Ascending aorta (tissue), 2 donors: ENCODE data around the gene SGO1. TPM values are rescaled to one million over a fixed set of nuclear protein-coding genes. Genes with fewer than 3 reads are reported as not detected.

ENCODE experiments used
- DNase-seq, 2 donors: peaks; one replicate each; pipeline ENCODE4 v3.0.0-alpha.2; 2019; ENCODE audit warnings: low spot score in 2 of 2
- H3K27ac ChIP-seq, 2 donors: fragments of 200-600 bp; sonication (generic); one replicate each; pipeline ENCODE4 v1.5.1; 2016 to 2017; ENCODE audit warnings: mild to moderate bottlenecking in 1 of 2
- H3K27me3 ChIP-seq: fragments of 200-600 bp; sonication (generic); one replicate; pipeline ENCODE4 v1.5.1; 2017
- H3K36me3 ChIP-seq, 2 donors: fragments of 200-600 bp; sonication (generic); one replicate each; pipeline ENCODE4 v1.5.1; 2016
- H3K4me1 ChIP-seq, 2 donors: fragments of 200-600 bp; sonication (generic); one replicate each; pipeline ENCODE4 v1.5.1; 2016 to 2017; ENCODE audit warnings: mild to moderate bottlenecking in 1 of 2
- H3K4me3 ChIP-seq, 2 donors: fragments of 200-600 bp; sonication (generic); one replicate each; pipeline ENCODE4 v1.5.1; 2016 to 2017; ENCODE audit warnings: mild to moderate bottlenecking in 1 of 2
- H3K9me3 ChIP-seq, 2 donors: fragments of 200-600 bp; sonication (generic); one replicate each; pipeline ENCODE4 v1.5.1; 2016
- intact Hi-C: fragments of 100-400 bp; cut with DNase I; formaldehyde crosslinking; loops from one replicate; pipeline ENCODE4 v1.15.1; 2023
- total RNA-seq: library from RNA; depleted of rRNA; stranded (reverse); fragments of >200 nt; gene quantifications from one replicate; pipeline ENCODE4 v1.1.0, GENCODE V29; 2016
- TF ChIP-seq, protein P1 (sequence below), 3 experiments: fragments of 200-600 bp in 2 of 3; fragments of 450-650 bp in 1 of 3; sonication (generic) in 2 of 3; IDR thresholded peaks; one replicate each; pipeline ENCODE4 v1.5.1; 2016 to 2019; ENCODE audit warnings: antibody characterized with exemption in 3 of 3, mild to moderate bottlenecking in 1 of 3, moderate library complexity in 1 of 3

The SGO1 gene
- total RNA-seq, 1 donor from 2014 or later, result not detected

GRCh38 chr3:20154078-20154477 lies 31.9 kb downstream of the SGO1 start:
- no peaks in the 10 kb centered on the region for H3K27me3 ChIP-seq
- TF ChIP-seq, protein P1, sequence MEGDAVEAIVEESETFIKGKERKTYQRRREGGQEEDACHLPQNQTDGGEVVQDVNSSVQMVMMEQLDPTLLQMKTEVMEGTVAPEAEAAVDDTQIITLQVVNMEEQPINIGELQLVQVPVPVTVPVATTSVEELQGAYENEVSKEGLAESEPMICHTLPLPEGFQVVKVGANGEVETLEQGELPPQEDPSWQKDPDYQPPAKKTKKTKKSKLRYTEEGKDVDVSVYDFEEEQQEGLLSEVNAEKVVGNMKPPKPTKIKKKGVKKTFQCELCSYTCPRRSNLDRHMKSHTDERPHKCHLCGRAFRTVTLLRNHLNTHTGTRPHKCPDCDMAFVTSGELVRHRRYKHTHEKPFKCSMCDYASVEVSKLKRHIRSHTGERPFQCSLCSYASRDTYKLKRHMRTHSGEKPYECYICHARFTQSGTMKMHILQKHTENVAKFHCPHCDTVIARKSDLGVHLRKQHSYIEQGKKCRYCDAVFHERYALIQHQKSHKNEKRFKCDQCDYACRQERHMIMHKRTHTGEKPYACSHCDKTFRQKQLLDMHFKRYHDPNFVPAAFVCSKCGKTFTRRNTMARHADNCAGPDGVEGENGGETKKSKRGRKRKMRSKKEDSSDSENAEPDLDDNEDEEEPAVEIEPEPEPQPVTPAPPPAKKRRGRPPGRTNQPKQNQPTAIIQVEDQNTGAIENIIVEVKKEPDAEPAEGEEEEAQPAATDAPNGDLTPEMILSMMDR (IDR thresholded peaks at IDR 0.05), result no peak
- peaks cover 7 to 17% of the 10 kb centered on the region in 2 donors for H3K36me3 ChIP-seq
- no peak overlapping the region for H3K4me3 ChIP-seq
- DNase-seq, result no peak
- H3K9me3 ChIP-seq, result no peaks in the 10 kb centered on the region
- intact Hi-C loops, result no loop called here
- no peaks in the 10 kb centered on the region for H3K4me1 ChIP-seq
- H3K27ac ChIP-seq, result no peak overlapping the region

GRCh38 chr3:20148466-20148865 lies 37.5 kb downstream of the SGO1 start:
- Histone ChIP-seq H3K27ac (no peak overlapping the region), H3K27me3 (no peaks in the 10 kb centered on the region), H3K4me3 (no peak overlapping the region), H3K4me1 (no peaks in the 10 kb centered on the region), H3K9me3 (no peaks in the 10 kb centered on the region), H3K36me3 (peaks cover 15 to 38% of the 10 kb centered on the region in 2 donors)
- TF ChIP-seq, protein P1 (IDR thresholded peaks at IDR 0.05), result no peak
- DNase-seq, result no peak
- intact Hi-C loops, result no loop called here

DNA sequence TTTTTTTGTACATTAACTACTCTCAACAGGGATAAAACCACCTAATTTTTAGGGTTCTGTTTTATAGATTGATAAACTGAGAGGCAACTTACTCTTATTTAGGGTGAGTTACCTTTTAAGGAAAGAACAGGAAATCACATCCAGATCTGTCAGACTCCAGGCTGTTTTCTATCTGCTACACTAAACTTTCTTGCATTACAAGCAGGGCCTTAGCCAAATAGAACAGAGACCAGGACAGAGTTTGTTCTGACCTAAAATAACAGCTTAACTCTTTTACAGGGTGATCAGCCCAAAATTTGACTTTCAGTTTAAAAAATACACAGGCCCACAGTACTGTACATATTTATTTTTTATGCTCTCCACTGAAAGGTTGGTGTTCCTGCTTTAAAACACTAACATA lies 38.6 kb downstream of the SGO1 start:
- no peak for DNase-seq
- TF ChIP-seq, protein P1 (IDR thresholded peaks at IDR 0.05), result no peak
- Histone ChIP-seq H3K27ac (no peak overlapping the region), H3K27me3 (no peaks in the 10 kb centered on the region), H3K36me3 (peaks cover 12 to 38% of the 10 kb centered on the region in 2 donors), H3K9me3 (no peaks in the 10 kb centered on the region), H3K4me1 (no peaks in the 10 kb centered on the region), H3K4me3 (no peak overlapping the region)
- intact Hi-C loops, result no loop called here

- no peak overlapping the region for H3K4me3 ChIP-seq
- no peak for DNase-seq
- TF ChIP-seq, protein P1 (IDR thresholded peaks at IDR 0.05), result no peak
- H3K27ac ChIP-seq, result no peak overlapping the region
- peaks cover 12 to 30% of the 10 kb centered on the region in 2 donors for H3K36me3 ChIP-seq
- intact Hi-C loops, result no loop called here
- H3K9me3 ChIP-seq, result no peaks in the 10 kb centered on the region
- H3K27me3 ChIP-seq, result no peaks in the 10 kb centered on the region
- H3K4me1 ChIP-seq, result no peaks in the 10 kb centered on the region
Measured at GRCh38 chr3:20146301-20146700, 39.7 kb downstream of the SGO1 start.

DNA sequence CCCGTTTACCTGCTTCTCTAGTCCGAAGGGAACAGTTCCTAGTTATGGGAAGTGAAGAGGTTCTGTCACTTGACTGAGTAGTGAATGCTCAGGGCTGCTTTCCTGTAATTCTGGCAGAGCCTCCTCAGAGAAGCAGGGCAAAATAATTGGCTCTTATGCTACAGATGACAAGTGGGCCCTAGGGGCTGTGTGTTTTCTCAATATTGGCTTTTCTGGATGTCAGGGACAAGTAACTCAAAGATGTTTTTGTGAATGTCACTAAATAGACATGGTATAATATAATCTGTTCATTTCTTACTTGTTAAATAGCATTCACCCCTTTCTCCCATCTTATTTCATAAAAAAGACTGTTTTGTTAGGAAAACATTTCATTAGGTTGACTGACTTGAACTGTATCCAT lies 40.1 kb downstream of the SGO1 start:
- TF ChIP-seq, protein P1 (IDR thresholded peaks at IDR 0.05), result no peak
- no peak for DNase-seq
- H3K9me3 ChIP-seq, result no peaks in the 10 kb centered on the region
- H3K4me1 ChIP-seq, result no peaks in the 10 kb centered on the region
- no peaks in the 10 kb centered on the region for H3K27me3 ChIP-seq
- H3K27ac ChIP-seq, result no peak overlapping the region
- H3K4me3 ChIP-seq, result no peak overlapping the region
- intact Hi-C loops, result no loop called here
- H3K36me3 ChIP-seq, result peaks cover 14 to 26% of the 10 kb centered on the region in 2 donors

GRCh38 chr3:20143519-20143918 lies 42.5 kb downstream of the SGO1 start:
- TF ChIP-seq, protein P1 (IDR thresholded peaks at IDR 0.05), result no peak
- Histone ChIP-seq H3K4me3 (no peak overlapping the region), H3K36me3 (peaks cover 14 to 17% of the 10 kb centered on the region in 2 donors), H3K4me1 (no peaks in the 10 kb centered on the region), H3K27me3 (no peaks in the 10 kb centered on the region), H3K9me3 (no peaks in the 10 kb centered on the region), H3K27ac (no peak overlapping the region)
- DNase-seq, result no peak
- intact Hi-C loops, result no loop called here
